A549 (cell line): ENCODE results near the gene ACACA.
A peak's percentile ranks its signal among the peaks of the same experiment; 100 is the strongest.

Experiments used
- CEBPB ChIP-seq, 2 experiments: fragments of >200 bp in 1 of 2; sonication (Bioruptor Twin) in 1 of 2; formaldehyde crosslinking in 1 of 2; IDR thresholded peaks; 2 replicates each; pipeline ENCODE4 v1.6.1; 2012 to 2016
- ELK1 ChIP-seq: fragments of 150-350 bp; IDR thresholded peaks from 2 replicates; pipeline ENCODE4 v1.6.1; 2014; ENCODE audit warnings: low read depth, mild to moderate bottlenecking, low read length
- EP300 ChIP-seq, 2 experiments: fragments of >200 bp; sonication (Bioruptor Twin); formaldehyde crosslinking; IDR thresholded peaks; 2 replicates in 1 of 2; 3 replicates in 1 of 2; pipeline ENCODE4 v1.6.1; 2016 to 2017
- JUNB ChIP-seq: fragments of >200 bp; sonication (Bioruptor Twin); formaldehyde crosslinking; IDR thresholded peaks from 2 replicates; pipeline ENCODE4 v1.6.1; 2016
- NR3C1 ChIP-seq: fragments of >200 bp; sonication (Bioruptor Twin); formaldehyde crosslinking; IDR thresholded peaks from 3 replicates; pipeline ENCODE4 v1.6.1; 2017
- POLR2A ChIP-seq: IDR thresholded peaks from 2 replicates; pipeline ENCODE4 v1.6.1; 2012; ENCODE audit warnings: mild to moderate bottlenecking, low read length
- POLR2AphosphoS2 ChIP-seq: conservative IDR thresholded peaks from 2 replicates; pipeline ENCODE4 v1.6.1; 2012; ENCODE audit warnings: low read length, improper control_type of control experiment, inconsistent platforms
- RAD21 ChIP-seq, 2 experiments: fragments of >200 bp in 1 of 2; sonication (Bioruptor Twin) in 1 of 2; formaldehyde crosslinking in 1 of 2; IDR thresholded peaks in 1 of 2; conservative IDR thresholded peaks in 1 of 2; 2 replicates in 1 of 2; 3 replicates in 1 of 2; pipeline ENCODE4 v1.6.1; 2012 to 2018; ENCODE audit warnings: inconsistent platforms in 1 of 2
- RARB ChIP-seq: fragments of 250-450 bp; sonication (Bioruptor Pico); IDR thresholded peaks from 2 replicates; pipeline ENCODE4 v1.8.0; 2021; ENCODE audit warnings: mild to moderate bottlenecking, moderate library complexity
- REST ChIP-seq: fragments of 200-600 bp; sonication (generic); IDR thresholded peaks from 2 replicates; pipeline ENCODE4 v1.6.1; 2016; ENCODE audit warnings: antibody characterized with exemption, mild to moderate bottlenecking, moderate library complexity
- TF ChIP-seq, protein P1 (sequence below): fragments of >200 bp; sonication (Bioruptor Twin); formaldehyde crosslinking; IDR thresholded peaks from 3 replicates; pipeline ENCODE4 v1.5.1; 2016
- TF ChIP-seq, protein P2 (sequence below): IDR thresholded peaks from 2 replicates; pipeline ENCODE4 v1.6.1; 2012

DNA sequence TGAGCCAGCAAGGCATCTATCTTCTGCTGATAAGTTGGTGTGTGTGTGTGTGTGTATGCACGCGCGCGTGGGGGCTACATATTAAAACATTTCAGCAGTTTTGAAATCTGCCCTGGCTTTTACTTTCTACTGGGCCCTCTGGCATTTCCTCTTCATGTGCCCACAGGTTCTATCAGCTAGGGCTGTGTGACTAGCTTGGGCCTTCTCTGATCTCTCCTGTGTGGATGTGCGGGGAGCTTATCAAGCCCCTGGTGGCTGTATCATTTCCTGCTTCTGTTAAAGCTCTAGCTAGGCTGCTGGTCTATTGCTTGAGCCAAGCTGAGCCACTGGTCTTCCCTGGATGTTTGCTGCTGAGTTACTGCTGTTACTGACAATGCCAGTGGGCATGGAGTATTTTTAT is 325.3 kb downstream of the ACACA start:
- TF ChIP-seq, protein P1, sequence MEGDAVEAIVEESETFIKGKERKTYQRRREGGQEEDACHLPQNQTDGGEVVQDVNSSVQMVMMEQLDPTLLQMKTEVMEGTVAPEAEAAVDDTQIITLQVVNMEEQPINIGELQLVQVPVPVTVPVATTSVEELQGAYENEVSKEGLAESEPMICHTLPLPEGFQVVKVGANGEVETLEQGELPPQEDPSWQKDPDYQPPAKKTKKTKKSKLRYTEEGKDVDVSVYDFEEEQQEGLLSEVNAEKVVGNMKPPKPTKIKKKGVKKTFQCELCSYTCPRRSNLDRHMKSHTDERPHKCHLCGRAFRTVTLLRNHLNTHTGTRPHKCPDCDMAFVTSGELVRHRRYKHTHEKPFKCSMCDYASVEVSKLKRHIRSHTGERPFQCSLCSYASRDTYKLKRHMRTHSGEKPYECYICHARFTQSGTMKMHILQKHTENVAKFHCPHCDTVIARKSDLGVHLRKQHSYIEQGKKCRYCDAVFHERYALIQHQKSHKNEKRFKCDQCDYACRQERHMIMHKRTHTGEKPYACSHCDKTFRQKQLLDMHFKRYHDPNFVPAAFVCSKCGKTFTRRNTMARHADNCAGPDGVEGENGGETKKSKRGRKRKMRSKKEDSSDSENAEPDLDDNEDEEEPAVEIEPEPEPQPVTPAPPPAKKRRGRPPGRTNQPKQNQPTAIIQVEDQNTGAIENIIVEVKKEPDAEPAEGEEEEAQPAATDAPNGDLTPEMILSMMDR: no peak
- TF ChIP-seq REST: no peak
- TF ChIP-seq POLR2A: no peak
- no peak for TF ChIP-seq EP300 (IDR thresholded peaks at IDR 0.05)
- no peak for TF ChIP-seq RARB (CRISPR knock-in tag)
- no peak for TF ChIP-seq RAD21 (conservative IDR thresholded peaks at IDR 0.05 in 1 of 2, IDR thresholded peaks at IDR 0.05 in 1 of 2)
- no peak for TF ChIP-seq CEBPB (IDR thresholded peaks at IDR 0.05)
- TF ChIP-seq ELK1: no peak
- TF ChIP-seq NR3C1: no peak
- TF ChIP-seq POLR2AphosphoS2: peak; percentile 71; the same call in 1 of the 2 replicates
- TF ChIP-seq, protein P2, sequence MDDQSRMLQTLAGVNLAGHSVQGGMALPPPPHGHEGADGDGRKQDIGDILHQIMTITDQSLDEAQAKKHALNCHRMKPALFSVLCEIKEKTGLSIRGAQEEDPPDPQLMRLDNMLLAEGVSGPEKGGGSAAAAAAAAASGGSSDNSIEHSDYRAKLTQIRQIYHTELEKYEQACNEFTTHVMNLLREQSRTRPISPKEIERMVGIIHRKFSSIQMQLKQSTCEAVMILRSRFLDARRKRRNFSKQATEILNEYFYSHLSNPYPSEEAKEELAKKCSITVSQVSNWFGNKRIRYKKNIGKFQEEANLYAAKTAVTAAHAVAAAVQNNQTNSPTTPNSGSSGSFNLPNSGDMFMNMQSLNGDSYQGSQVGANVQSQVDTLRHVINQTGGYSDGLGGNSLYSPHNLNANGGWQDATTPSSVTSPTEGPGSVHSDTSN: no peak
- no peak for TF ChIP-seq JUNB
